Parathyroid adenoma (tissue), 2 donors: ENCODE data around the gene NR0B2.

Source experiments
- H2AFZ ChIP-seq: fragments of 300-600 bp; sonication (generic); one replicate; pipeline ENCODE4 v1.7.0; 2017; ENCODE audit warnings: antibody characterized with exemption, mild to moderate bottlenecking
- H3K27ac ChIP-seq: fragments of 300-600 bp; sonication (generic); one replicate; pipeline ENCODE4 v1.7.0; 2017
- H3K27me3 ChIP-seq: fragments of 300-600 bp; sonication (generic); one replicate; pipeline ENCODE4 v1.7.0; 2017; ENCODE audit warnings: low read length; ENCODE audit not compliant: control insufficient read depth, insufficient read depth
- H3K36me3 ChIP-seq: fragments of 300-600 bp; sonication (generic); one replicate; pipeline ENCODE4 v1.7.0; 2017; ENCODE audit warnings: low read length; ENCODE audit not compliant: control insufficient read depth, insufficient read depth
- H3K4me1 ChIP-seq: fragments of 300-600 bp; sonication (generic); one replicate; pipeline ENCODE4 v1.7.0; 2017; ENCODE audit warnings: control low read depth
- H3K4me2 ChIP-seq: fragments of 300-600 bp; sonication (generic); one replicate; pipeline ENCODE4 v1.7.0; 2017; ENCODE audit warnings: low read length
- H3K4me3 ChIP-seq: fragments of 300-600 bp; sonication (generic); one replicate; pipeline ENCODE4 v1.7.0; 2017; ENCODE audit warnings: low read depth, low read length
- H3K79me2 ChIP-seq: fragments of 300-600 bp; sonication (generic); one replicate; pipeline ENCODE4 v1.7.0; 2017; ENCODE audit warnings: control low read depth
- H3K9ac ChIP-seq: fragments of 300-600 bp; sonication (generic); one replicate; pipeline ENCODE4 v1.7.0; 2017; ENCODE audit warnings: mild to moderate bottlenecking
- H3K9me3 ChIP-seq: fragments of 300-600 bp; sonication (generic); one replicate; pipeline ENCODE4 v1.7.0; 2017; ENCODE audit warnings: low read length; ENCODE audit not compliant: control insufficient read depth
- CTCF ChIP-seq: fragments of 300-600 bp; sonication (generic); IDR thresholded peaks from one replicate; pipeline ENCODE4 v1.7.0; 2017; ENCODE audit warnings: antibody characterized with exemption, mild to moderate bottlenecking
- donor health status: primary hyperparathyroidism.

NR0B2 gene

GRCh38 chr1:26915204-26915842 is 1.5 kb upstream of the NR0B2 start:
- no peaks in the 10 kb centered on the region for H3K27me3 ChIP-seq
- H3K27ac ChIP-seq, result no peak overlapping the region
- no peak overlapping the region for H3K4me2 ChIP-seq
- H3K4me1 ChIP-seq, result peaks cover 3% of the 10 kb centered on the region
- H3K9ac ChIP-seq, result no peak overlapping the region
- no peak for TF ChIP-seq CTCF
- no peaks in the 10 kb centered on the region for H3K79me2 ChIP-seq
- no peak overlapping the region for H2AFZ ChIP-seq
- no peaks in the 10 kb centered on the region for H3K9me3 ChIP-seq
- H3K4me3 ChIP-seq, result no peak overlapping the region
- H3K36me3 ChIP-seq, result no peaks in the 10 kb centered on the region

GRCh38 chr1:26913389-26913753 is 404 bp downstream of the NR0B2 start:
- no peak overlapping the region for H3K27ac ChIP-seq

GRCh38 chr1:26912147-26912490 is 1.7 kb downstream of the NR0B2 start:
- H2AFZ ChIP-seq, result no peak overlapping the region
- no peaks in the 10 kb centered on the region for H3K36me3 ChIP-seq
- H3K4me1 ChIP-seq, result peaks cover 3% of the 10 kb centered on the region
- H3K4me3 ChIP-seq, result no peak overlapping the region
- no peak overlapping the region for H3K4me2 ChIP-seq
- no peak overlapping the region for H3K27ac ChIP-seq
- no peak overlapping the region for H3K9ac ChIP-seq
- no peak for TF ChIP-seq CTCF
- H3K27me3 ChIP-seq, result no peaks in the 10 kb centered on the region
- no peaks in the 10 kb centered on the region for H3K79me2 ChIP-seq
- no peaks in the 10 kb centered on the region for H3K9me3 ChIP-seq

More at GRCh38 chr1:26913389-26913753, 404 bp downstream of the NR0B2 start:
- Histone ChIP-seq H3K27me3 (no peaks in the 10 kb centered on the region), H2AFZ (no peak overlapping the region), H3K4me1 (peaks cover 3% of the 10 kb centered on the region), H3K36me3 (no peaks in the 10 kb centered on the region), H3K4me3 (no peak overlapping the region), H3K9ac (no peak overlapping the region), H3K79me2 (no peaks in the 10 kb centered on the region), H3K4me2 (peak overlapping the region; percentile 40), H3K9me3 (no peaks in the 10 kb centered on the region)
- no peak for TF ChIP-seq CTCF

GRCh38 chr1:26911399-26912146 is 2.2 kb downstream of the NR0B2 start:
- Histone ChIP-seq H3K36me3 (no peaks in the 10 kb centered on the region), H3K79me2 (no peaks in the 10 kb centered on the region), H3K27ac (no peak overlapping the region), H3K27me3 (no peaks in the 10 kb centered on the region), H3K9ac (no peak overlapping the region), H3K4me2 (no peak overlapping the region), H3K4me3 (no peak overlapping the region), H3K9me3 (no peaks in the 10 kb centered on the region), H2AFZ (no peak overlapping the region), H3K4me1 (peaks cover 3% of the 10 kb centered on the region)
- TF ChIP-seq CTCF, result no peak
